ENCODE data around the gene NKD2. TPM values are rescaled to one million over a fixed set of nuclear protein-coding genes. Genes with fewer than 3 reads are reported as not detected.

NKD2 gene
- total and polyA plus RNA-seq, 2 experiments from 2014 or later: not detected

DNA sequence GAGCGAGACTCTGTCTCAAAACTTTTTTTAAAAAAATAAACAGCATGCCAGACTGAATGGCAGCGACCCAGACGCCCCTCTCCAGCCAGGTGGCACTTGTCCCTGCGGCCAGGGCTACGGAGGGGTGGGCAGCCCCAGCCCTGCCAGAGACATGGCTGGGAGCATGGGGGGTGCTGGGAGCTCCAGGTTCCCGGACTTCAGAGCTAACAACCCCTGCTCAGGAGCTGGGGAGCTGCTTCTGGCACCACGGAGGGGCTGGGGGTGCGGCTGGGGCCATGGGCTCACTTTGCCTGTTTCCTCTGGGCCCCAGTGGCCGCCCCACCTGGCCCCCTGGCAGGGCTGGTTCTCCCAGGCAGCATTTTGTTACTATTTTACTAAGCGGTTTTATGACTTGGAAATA is 53.3 kb downstream of the NKD2 start:
- Histone ChIP-seq H4K20me1 (ENCODE audit: insufficient read depth) (no peaks in the 10 kb centered on the region), H3K9me2 (ENCODE audit: insufficient read depth) (no peaks in the 10 kb centered on the region), H3K27ac (no peak overlapping the region), H3F3A (ENCODE audit: insufficient read depth) (no peaks in the 10 kb centered on the region), H3K36me3 (ENCODE audit: low read depth) (no peaks in the 10 kb centered on the region), H3K27me3 (replicated peaks; ENCODE audit: insufficient read depth) (no peaks in the 10 kb centered on the region), H3K9ac (no peak overlapping the region), H2AFZ (no peak overlapping the region), H3K4me2 (ENCODE audit: unreplicated experiment) (no peak overlapping the region), H3K9me3 (ENCODE audit: low read depth) (no peaks in the 10 kb centered on the region), H3K79me2 (ENCODE audit: insufficient read depth) (no peaks in the 10 kb centered on the region), H3K4me3 (no peak overlapping the region), H3K4me1 (ENCODE audit: insufficient read depth) (no peaks in the 10 kb centered on the region)
- in situ Hi-C loops (cut with MboI): no loop called here
- 76 to 79% methylated on average over 10 of the region's 10 CpGs for whole genome bisulfite sequencing, 2 experiments (ENCODE audit: low coverage in 1 of 2, low lambda C conversion rate in 2 of 2, missing lambda C conversion rate in 2 of 2)
- no peak for DNase-seq
- TF ChIP-seq EZH2phosphoT487 (IDR thresholded peaks at IDR 0.05; ENCODE audit: insufficient read depth, low read depth) (no peak), EZH2 (IDR thresholded peaks at IDR 0.05; ENCODE audit: insufficient read depth, poor library complexity, severe bottlenecking) (no peak)

DNA sequence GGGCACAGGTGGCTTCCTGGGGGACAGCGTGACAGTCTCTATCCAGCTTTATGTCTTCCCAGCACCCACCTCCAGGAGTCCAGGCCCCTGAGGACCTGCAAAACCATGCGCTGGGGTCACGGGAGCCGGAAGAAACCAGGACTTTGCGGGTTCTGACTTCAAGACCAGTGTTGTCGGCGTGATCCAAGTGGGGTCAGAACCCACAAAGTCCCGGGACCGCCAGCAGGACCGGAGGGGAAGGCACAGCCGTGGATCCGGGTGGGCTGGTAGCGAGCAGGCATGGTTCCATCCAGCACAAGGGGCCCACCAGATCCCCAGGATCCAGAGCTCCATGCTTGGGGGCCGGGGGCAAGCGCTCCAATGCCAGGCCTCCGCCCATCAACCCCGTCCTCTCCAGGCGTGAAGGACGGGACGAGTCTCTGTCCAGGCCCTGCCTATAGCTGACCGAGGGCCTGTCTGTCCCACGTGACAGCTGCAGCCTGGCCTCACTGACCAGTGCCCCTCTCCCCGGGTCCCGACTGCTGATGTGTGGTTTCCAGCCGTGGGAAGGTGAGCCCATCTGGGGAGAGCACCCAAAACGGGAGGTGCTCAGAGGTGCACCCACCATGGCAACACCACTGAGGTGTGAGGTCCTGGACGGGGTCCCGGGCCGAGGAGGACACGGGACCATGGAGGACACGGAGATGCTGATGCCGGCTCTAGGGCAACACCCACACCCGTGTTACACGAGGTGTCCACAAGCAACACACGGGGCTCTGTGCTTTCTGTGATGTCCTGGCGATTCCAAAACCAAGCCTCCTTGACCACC is 54.4 kb downstream of the NKD2 start:
- no peaks in the 10 kb centered on the region for H4K20me1 ChIP-seq (ENCODE audit: insufficient read depth)
- H3K9ac ChIP-seq: no peak overlapping the region
- H3K79me2 ChIP-seq (ENCODE audit: insufficient read depth): no peaks in the 10 kb centered on the region
- H3K9me3 ChIP-seq (ENCODE audit: low read depth): no peaks in the 10 kb centered on the region
- no peak overlapping the region for H3K4me2 ChIP-seq (ENCODE audit: unreplicated experiment)
- H3K4me3 ChIP-seq: no peak overlapping the region
- H3K36me3 ChIP-seq (ENCODE audit: low read depth): no peaks in the 10 kb centered on the region
- no peak overlapping the region for H2AFZ ChIP-seq
- H3K9me2 ChIP-seq (ENCODE audit: insufficient read depth): no peaks in the 10 kb centered on the region
- 83 to 84% methylated on average over 34 of the region's 36 CpGs for WGBS, 2 experiments (ENCODE audit: low coverage in 1 of 2, low lambda C conversion rate in 2 of 2, missing lambda C conversion rate in 2 of 2)
- no peak overlapping the region for H3K27ac ChIP-seq
- in situ Hi-C loops (cut with MboI): no loop called here
- TF ChIP-seq EZH2phosphoT487 (IDR thresholded peaks at IDR 0.05; ENCODE audit: insufficient read depth, low read depth) (no peak), EZH2 (IDR thresholded peaks at IDR 0.05; ENCODE audit: insufficient read depth, poor library complexity, severe bottlenecking) (no peak)
- no peaks in the 10 kb centered on the region for H3K4me1 ChIP-seq (ENCODE audit: insufficient read depth)
- H3F3A ChIP-seq (ENCODE audit: insufficient read depth): no peaks in the 10 kb centered on the region
- no peaks in the 10 kb centered on the region for H3K27me3 ChIP-seq (replicated peaks; ENCODE audit: insufficient read depth)
- no peak for DNase-seq

- Histone ChIP-seq H3F3A (ENCODE audit: insufficient read depth) (no peaks in the 10 kb centered on the region), H3K27me3 (replicated peaks; ENCODE audit: insufficient read depth) (no peaks in the 10 kb centered on the region), H3K4me3 (no peak overlapping the region), H3K36me3 (ENCODE audit: low read depth) (no peaks in the 10 kb centered on the region), H2AFZ (no peak overlapping the region), H3K9me2 (ENCODE audit: insufficient read depth) (no peaks in the 10 kb centered on the region), H4K20me1 (ENCODE audit: insufficient read depth) (no peaks in the 10 kb centered on the region), H3K9ac (no peak overlapping the region), H3K4me1 (ENCODE audit: insufficient read depth) (no peaks in the 10 kb centered on the region), H3K9me3 (ENCODE audit: low read depth) (no peaks in the 10 kb centered on the region), H3K27ac (no peak overlapping the region), H3K79me2 (ENCODE audit: insufficient read depth) (no peaks in the 10 kb centered on the region), H3K4me2 (ENCODE audit: unreplicated experiment) (no peak overlapping the region)
- TF ChIP-seq EZH2 (IDR thresholded peaks at IDR 0.05; ENCODE audit: insufficient read depth, poor library complexity, severe bottlenecking) (no peak), EZH2phosphoT487 (IDR thresholded peaks at IDR 0.05; ENCODE audit: insufficient read depth, low read depth) (no peak)
- no peak for DNase-seq
- in situ Hi-C loops (cut with MboI): no loop called here
- 86 to 95% methylated on average over 36 to 56 of the region's 56 CpGs for WGBS, 2 experiments (ENCODE audit: low coverage in 1 of 2, low lambda C conversion rate in 2 of 2, missing lambda C conversion rate in 2 of 2)
Observed at GRCh38 chr5:1063661-1064382, 55.2 kb downstream of the NKD2 start.

DNA sequence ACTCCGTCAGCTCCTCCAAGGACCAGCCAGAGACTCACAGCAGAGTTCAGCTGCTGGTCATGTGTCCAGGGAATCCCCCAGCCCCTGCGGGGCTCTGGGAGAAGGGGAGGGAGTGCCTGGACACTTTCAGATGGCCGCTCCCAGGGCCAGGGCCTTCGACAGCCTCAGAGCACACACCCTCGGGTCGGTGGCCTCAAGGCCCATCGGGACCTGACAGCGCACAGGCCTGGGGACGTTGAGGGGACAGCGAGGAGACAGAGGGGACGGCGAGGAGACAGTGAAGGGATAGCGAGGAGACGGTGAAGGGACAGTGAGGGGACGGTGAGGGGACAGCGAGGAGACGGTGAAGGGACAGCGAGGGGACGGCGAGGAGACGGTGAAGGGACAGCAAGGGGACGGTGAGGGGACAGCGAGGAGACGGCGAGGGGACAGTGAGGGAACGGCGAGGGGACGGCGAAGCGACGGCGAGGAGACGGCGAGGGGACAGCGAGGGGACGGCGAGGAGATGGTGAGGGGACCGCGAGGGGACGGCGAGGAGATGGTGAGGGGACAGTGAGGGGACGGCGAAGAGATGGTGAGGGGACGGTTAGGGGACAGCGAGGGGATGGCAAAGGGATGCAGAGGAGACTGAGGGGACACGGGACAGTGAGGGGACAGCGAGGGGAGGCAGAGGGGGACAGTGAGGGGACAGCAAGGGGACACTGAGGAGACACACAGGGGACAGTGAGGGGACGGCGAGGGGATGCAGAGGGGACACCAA is 56.0 kb downstream of the NKD2 start:
- TF ChIP-seq EZH2phosphoT487 (IDR thresholded peaks at IDR 0.05; ENCODE audit: insufficient read depth, low read depth): no peak
- no peak for TF ChIP-seq EZH2 (IDR thresholded peaks at IDR 0.05; ENCODE audit: insufficient read depth, poor library complexity, severe bottlenecking)
- no peaks in the 10 kb centered on the region for H3K9me3 ChIP-seq (ENCODE audit: low read depth)
- H3K27ac ChIP-seq: no peak overlapping the region
- no peak overlapping the region for H3K9ac ChIP-seq
- H3K4me3 ChIP-seq: no peak overlapping the region
- H3K4me2 ChIP-seq (ENCODE audit: unreplicated experiment): no peak overlapping the region
- H4K20me1 ChIP-seq (ENCODE audit: insufficient read depth): no peaks in the 10 kb centered on the region
- H3K9me2 ChIP-seq (ENCODE audit: insufficient read depth): no peaks in the 10 kb centered on the region
- H3K27me3 ChIP-seq (replicated peaks; ENCODE audit: insufficient read depth): no peaks in the 10 kb centered on the region
- no peak for DNase-seq
- H2AFZ ChIP-seq: no peak overlapping the region
- no peaks in the 10 kb centered on the region for H3F3A ChIP-seq (ENCODE audit: insufficient read depth)
- 86 to 87% methylated on average over 15 to 49 of the region's 49 CpGs for WGBS, 2 experiments (ENCODE audit: low coverage in 1 of 2, low lambda C conversion rate in 2 of 2, missing lambda C conversion rate in 2 of 2)
- H3K79me2 ChIP-seq (ENCODE audit: insufficient read depth): no peaks in the 10 kb centered on the region
- no peaks in the 10 kb centered on the region for H3K4me1 ChIP-seq (ENCODE audit: insufficient read depth)
- in situ Hi-C loops (cut with MboI): no loop called here
- no peaks in the 10 kb centered on the region for H3K36me3 ChIP-seq (ENCODE audit: low read depth)
